Stimulated activated CD4-positive, alpha-beta T cell treated with anti-CD3 and anti-CD28 coated beads, Interleukin-12 subunit alpha, Interleukin-12 subunit beta, amount 100 ng/mL, for 48 hours (primary cell): ENCODE data around the gene MYO10.
"Not testable (repeated sequence)": the region's sequence is repeated elsewhere in the genome, so short reads cannot be mapped to it uniquely, and the experiment has no call there.

Source experiments
- DNase-seq, 3 donors: peaks; one replicate each; pipeline ENCODE4 v3.0.0-alpha.2; 2020; ENCODE audit warnings: low read depth in 2 of 3, low spot score in 1 of 3

The MYO10 gene

GRCh38 chr5:16788957-16789356, 147.1 kb downstream of the MYO10 start:
- no peak for DNase-seq

GRCh38 chr5:16787278-16787677, 148.8 kb downstream of the MYO10 start:
- no peak for DNase-seq

GRCh38 chr5:16784843-16785791, 151.0 kb downstream of the MYO10 start:
- peak; percentile 24 to 56 (median 35) for DNase-seq

GRCh38 chr5:16784088-16784487, 152.0 kb downstream of the MYO10 start:
- DNase-seq: no peak

- DNase-seq: no peak
These were observed 154.1 kb downstream of the MYO10 start for GRCh38 chr5:16781828-16782626.

GRCh38 chr5:16780325-16780724, 155.8 kb downstream of the MYO10 start:
- DNase-seq: no peak

GRCh38 chr5:16777432-16777831, 158.7 kb downstream of the MYO10 start:
- DNase-seq: no peak

GRCh38 chr5:16776611-16777251, 159.4 kb downstream of the MYO10 start:
- DNase-seq: no peak

GRCh38 chr5:16774806-16775205, 161.3 kb downstream of the MYO10 start:
- DNase-seq: no peak

GRCh38 chr5:16773991-16774390, 162.1 kb downstream of the MYO10 start:
- DNase-seq: no peak

GRCh38 chr5:16772556-16772955, 163.5 kb downstream of the MYO10 start:
- no peak for DNase-seq

GRCh38 chr5:16768184-16768583, 167.9 kb downstream of the MYO10 start:
- no peak for DNase-seq

- DNase-seq: no peak
These were observed 172.9 kb downstream of the MYO10 start for GRCh38 chr5:16763211-16763610.

GRCh38 chr5:16759147-16759773, 176.8 kb downstream of the MYO10 start:
- peak in 1 of 3 donors; percentile 9 for DNase-seq

- DNase-seq: no peak
These were observed 178.0 kb downstream of the MYO10 start for GRCh38 chr5:16757989-16758501.

- DNase-seq: not testable (repeated sequence)
These were observed 178.5 kb downstream of the MYO10 start for GRCh38 chr5:16757577-16757976.

- DNase-seq: no peak
These were observed 178.9 kb downstream of the MYO10 start for GRCh38 chr5:16757146-16757545.

- no peak for DNase-seq
These were observed 179.4 kb downstream of the MYO10 start for GRCh38 chr5:16756692-16757091.

GRCh38 chr5:16755641-16756040, 180.4 kb downstream of the MYO10 start:
- DNase-seq: no peak

GRCh38 chr5:16754601-16755000, 181.5 kb downstream of the MYO10 start:
- DNase-seq: no peak

GRCh38 chr5:16754086-16754485, 182.0 kb downstream of the MYO10 start:
- no peak for DNase-seq
